Duodenal mucosa (tissue), 2 donors: ENCODE measurements around the gene TSHZ2.

Experiments used
- H3K27ac ChIP-seq: one replicate; pipeline ENCODE4 v1.7.0; 2013; ENCODE audit warnings: low read depth, low read length
- H3K27me3 ChIP-seq, 2 donors: one replicate each; pipeline ENCODE4 v1.7.0; 2013; ENCODE audit warnings: low read length in 2 of 2, control low read depth in 1 of 2; ENCODE audit not compliant: insufficient read depth in 2 of 2, control insufficient read depth in 1 of 2
- H3K36me3 ChIP-seq, 2 donors: one replicate each; pipeline ENCODE4 v1.7.0; 2013; ENCODE audit warnings: low read length in 2 of 2, control low read depth in 1 of 2; ENCODE audit not compliant: insufficient read depth in 2 of 2, control insufficient read depth in 1 of 2
- H3K4me1 ChIP-seq, 2 donors: one replicate each; pipeline ENCODE4 v1.7.0; 2013; ENCODE audit warnings: low read length in 2 of 2, control low read depth in 1 of 2; ENCODE audit not compliant: insufficient read depth in 2 of 2, control insufficient read depth in 1 of 2
- H3K4me3 ChIP-seq, 2 donors: one replicate each; pipeline ENCODE4 v1.7.0; 2013; ENCODE audit warnings: low read length in 2 of 2, low read depth in 1 of 2
- H3K9ac ChIP-seq, 2 donors: one replicate each; pipeline ENCODE4 v1.7.0; 2013; ENCODE audit warnings: low read length in 2 of 2, low read depth in 1 of 2
- H3K9me3 ChIP-seq, 2 donors: one replicate each; pipeline ENCODE4 v1.7.0; 2013; ENCODE audit warnings: low read length in 2 of 2, control low read depth in 1 of 2; ENCODE audit not compliant: control insufficient read depth in 1 of 2

Gene TSHZ2

DNA sequence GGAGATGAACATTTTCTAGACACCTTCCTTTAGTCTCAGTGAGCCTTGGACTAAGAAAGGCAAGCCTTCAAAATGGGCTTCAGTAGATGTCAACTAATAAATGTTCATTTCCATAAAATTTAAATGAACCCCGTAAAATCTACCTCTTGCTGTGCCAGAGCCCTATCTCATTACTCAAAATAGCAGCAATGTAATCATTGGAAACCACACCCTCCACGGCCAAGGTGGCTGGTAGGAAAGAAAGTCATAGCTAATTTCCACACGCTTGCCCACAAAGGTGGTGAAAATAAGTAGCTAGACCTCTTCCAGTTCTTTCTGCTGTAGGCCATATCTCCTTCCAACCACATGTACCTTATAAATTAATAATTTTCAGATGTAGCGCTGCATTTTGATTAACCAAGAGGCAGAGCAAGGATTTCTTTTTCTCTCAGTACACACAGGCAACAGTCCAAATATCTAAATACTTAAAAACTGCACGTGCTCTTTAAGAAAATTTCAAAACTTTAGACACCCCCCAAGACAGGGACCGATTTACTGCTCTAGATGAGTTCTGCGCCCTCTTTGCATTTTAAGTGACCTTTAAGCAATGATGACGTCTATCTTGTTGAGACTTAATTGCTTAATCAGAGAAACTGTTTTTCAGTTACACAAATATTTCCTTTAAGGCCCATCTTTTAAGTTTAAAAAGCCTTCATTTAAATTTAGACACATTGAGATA lies 330.7 kb downstream of the TSHZ2 start:
- H3K9me3 ChIP-seq: no peaks in the 10 kb centered on the region
- H3K27ac ChIP-seq: no peak overlapping the region
- no peak overlapping the region for H3K4me3 ChIP-seq
- H3K4me1 ChIP-seq: no peaks in the 10 kb centered on the region
- no peak overlapping the region for H3K9ac ChIP-seq
- no peaks in the 10 kb centered on the region for H3K27me3 ChIP-seq
- no peaks in the 10 kb centered on the region for H3K36me3 ChIP-seq

DNA sequence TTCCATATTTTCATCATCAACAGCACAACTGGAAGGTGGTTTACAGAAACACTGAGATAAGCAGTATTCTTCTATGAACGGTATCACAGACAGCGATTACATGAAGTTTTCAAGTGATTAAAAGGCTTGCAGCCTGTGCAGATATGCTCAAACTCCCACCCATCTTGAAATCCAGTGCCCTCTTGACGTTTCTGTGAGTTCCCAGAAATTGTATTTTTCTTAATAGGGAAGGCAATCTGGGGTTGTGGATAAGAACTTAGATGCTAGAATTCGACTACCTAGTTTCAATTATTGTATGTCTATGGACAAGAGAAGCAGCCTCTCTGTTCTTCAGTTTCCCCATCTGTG lies 331.2 kb downstream of the TSHZ2 start:
- Histone ChIP-seq H3K9me3 (no peaks in the 10 kb centered on the region), H3K4me3 (no peak overlapping the region)

DNA sequence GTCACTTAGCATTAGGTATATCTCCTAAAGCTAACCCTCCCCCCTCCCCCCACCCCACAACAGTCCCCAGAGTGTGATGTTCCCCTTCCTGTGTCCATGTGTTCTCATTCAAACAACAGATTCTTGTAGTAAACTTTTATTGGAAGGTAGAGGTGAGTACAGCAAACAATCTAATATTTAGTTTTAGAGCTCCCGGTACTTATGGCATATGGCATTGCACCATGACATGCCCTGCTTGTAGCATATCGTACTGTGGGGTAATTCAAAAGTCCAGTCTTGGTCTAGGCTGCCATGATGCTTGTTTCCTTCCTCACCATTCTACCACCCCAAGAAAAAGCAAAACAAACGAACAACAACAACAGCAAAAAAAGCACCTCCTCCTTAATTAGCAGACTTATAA lies 332.0 kb downstream of the TSHZ2 start:
- Histone ChIP-seq H3K9ac (no peak overlapping the region), H3K27me3 (no peaks in the 10 kb centered on the region), H3K4me3 (no peak overlapping the region), H3K36me3 (no peaks in the 10 kb centered on the region), H3K9me3 (no peaks in the 10 kb centered on the region), H3K27ac (no peak overlapping the region), H3K4me1 (no peaks in the 10 kb centered on the region)

More for the DNA sequence above, 331.2 kb downstream of the TSHZ2 start:
- H3K27me3 ChIP-seq: no peaks in the 10 kb centered on the region
- H3K36me3 ChIP-seq: no peaks in the 10 kb centered on the region
- no peaks in the 10 kb centered on the region for H3K4me1 ChIP-seq
- no peak overlapping the region for H3K9ac ChIP-seq
- H3K27ac ChIP-seq: no peak overlapping the region

DNA sequence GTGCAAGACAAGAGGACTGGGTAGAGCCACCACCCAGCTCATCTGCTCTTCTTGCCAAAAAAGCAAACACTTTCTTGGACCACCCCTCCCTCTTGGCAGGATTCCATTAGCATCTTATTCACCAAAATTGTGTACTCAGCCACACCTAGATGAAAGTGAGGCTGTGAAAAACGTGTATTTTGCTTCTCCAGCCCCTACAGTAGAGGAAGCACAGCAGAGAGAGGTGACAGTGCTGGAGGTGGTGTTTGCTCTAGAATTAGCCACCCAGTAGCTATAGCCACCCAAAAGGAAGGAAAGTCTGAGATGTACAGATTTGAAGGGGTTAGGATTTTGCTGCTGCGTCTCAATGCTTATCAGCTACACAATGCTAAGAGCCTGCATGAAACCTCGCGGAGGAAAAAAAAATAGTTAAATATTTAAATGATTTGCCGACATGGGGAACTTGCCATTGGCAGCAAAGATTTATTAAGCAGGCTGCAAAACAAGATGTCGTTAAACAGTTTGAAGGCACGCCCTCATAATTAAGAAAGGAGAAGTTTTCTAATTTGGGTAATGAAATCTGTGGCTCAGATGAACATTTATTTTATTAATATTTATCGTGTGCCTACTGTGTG lies 334.1 kb downstream of the TSHZ2 start:
- H3K36me3 ChIP-seq: no peaks in the 10 kb centered on the region
- H3K4me3 ChIP-seq: no peak overlapping the region
- H3K9ac ChIP-seq: no peak overlapping the region
- no peak overlapping the region for H3K27ac ChIP-seq
- H3K9me3 ChIP-seq: no peaks in the 10 kb centered on the region
- no peaks in the 10 kb centered on the region for H3K4me1 ChIP-seq
- no peaks in the 10 kb centered on the region for H3K27me3 ChIP-seq

DNA sequence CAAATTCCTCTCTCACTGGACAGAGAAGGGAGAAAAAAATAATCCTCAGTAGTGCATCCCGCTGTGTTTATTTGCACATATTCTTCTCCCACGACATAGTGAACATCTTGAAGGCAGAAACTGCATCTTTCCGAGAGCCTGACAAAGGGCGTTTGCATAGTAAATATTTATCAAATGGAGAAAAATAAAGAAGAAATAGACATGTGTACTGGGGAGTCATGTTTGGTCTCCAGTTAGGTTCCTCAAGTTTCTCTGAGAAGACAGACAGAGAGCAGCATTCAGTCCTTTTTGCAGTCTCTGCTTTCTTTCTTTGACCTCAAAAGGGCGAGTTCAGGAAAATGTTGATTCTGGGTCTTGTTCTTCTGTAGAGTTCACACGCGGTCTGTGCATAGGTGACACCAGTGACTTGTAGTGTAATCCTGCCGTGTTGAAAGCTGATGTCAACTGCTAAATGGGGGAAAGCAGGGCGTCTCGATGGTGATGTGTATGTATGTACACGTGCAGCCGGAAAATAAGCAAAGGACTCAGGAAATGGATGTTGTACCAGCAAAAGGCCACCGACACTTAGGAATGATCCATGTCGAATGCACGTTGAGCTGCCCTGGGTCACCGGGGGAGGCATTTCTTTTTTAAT lies 335.9 kb downstream of the TSHZ2 start:
- Histone ChIP-seq H3K36me3 (no peaks in the 10 kb centered on the region), H3K27ac (no peak overlapping the region), H3K4me1 (no peaks in the 10 kb centered on the region), H3K4me3 (no peak overlapping the region), H3K9ac (no peak overlapping the region), H3K9me3 (no peaks in the 10 kb centered on the region), H3K27me3 (no peaks in the 10 kb centered on the region)

DNA sequence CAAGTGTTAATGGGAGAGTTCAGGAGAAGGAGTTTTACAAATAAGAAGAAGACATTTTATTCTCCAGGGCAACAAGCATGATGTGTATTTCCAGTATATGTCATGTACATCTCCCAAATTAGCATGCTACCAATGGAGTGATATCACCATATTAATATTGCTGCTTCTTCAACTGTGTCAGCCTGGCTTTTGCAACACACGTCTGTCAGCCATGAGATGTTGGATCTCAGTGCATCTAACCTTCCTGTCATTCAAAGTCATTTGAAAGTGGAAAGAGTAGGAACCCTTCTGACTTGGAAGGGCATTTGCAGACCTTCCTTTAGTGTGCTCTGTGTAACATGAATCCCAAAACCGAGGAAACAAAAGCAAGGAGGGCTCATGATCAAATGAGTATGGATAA lies 337.4 kb downstream of the TSHZ2 start:
- Histone ChIP-seq H3K36me3 (no peaks in the 10 kb centered on the region), H3K27me3 (no peaks in the 10 kb centered on the region), H3K27ac (no peak overlapping the region), H3K4me1 (no peaks in the 10 kb centered on the region), H3K9me3 (no peaks in the 10 kb centered on the region), H3K4me3 (no peak overlapping the region), H3K9ac (no peak overlapping the region)

DNA sequence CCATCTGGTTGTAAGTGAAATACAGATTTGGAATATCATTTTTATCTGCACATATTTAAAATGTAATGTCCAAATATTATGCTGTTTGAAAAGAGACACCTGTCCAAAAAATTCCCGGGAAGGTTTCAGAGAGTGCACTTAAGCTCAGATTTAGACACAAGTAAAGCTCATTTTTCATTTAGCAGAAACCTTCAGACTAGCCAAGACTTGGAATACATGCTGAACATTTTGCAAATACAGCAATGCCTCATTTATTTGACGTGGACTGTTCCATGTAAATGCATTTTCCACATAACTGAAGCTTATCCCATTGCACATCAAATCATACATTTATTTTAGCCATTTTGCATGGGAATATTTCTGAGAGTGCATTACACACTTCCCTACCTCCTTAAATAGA lies 340.8 kb downstream of the TSHZ2 start:
- H3K36me3 ChIP-seq: no peaks in the 10 kb centered on the region
- H3K27ac ChIP-seq: no peak overlapping the region
- no peaks in the 10 kb centered on the region for H3K27me3 ChIP-seq
- H3K4me1 ChIP-seq: no peaks in the 10 kb centered on the region
- no peaks in the 10 kb centered on the region for H3K9me3 ChIP-seq
- no peak overlapping the region for H3K4me3 ChIP-seq
- H3K9ac ChIP-seq: no peak overlapping the region

DNA sequence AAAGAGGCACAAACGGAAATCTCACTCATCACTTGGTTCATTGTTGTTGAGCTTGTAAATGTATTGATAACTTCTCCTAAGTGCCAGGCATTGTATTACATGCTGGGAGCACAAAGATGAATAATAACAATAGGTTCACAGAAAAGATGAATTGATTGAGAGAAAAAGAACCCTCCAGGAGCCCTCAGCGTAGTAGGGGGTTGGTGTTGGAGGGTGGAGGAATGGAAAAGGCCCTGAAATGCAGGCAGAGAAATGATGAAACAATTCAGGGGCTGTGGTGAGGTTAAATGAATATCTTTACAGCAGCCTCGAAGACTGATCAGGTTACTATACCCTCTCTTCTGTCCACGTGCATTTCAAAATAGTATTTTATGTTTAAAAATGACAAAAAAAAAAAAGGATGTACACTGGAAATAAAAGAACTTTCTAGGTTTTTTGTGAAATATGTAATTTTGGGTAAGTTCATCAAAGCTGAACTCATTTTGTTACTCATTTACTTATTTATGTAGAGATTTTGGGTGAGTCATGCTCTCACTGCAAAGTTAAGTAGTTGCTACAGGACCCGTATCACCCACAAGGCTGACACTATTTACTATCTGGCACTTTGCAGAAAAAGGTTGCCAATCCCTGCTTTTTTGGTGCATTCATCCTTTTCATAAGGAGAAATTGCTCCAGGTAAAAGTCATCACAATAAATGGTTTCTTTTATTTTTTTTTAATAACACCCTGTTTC lies 344.2 kb downstream of the TSHZ2 start:
- no peaks in the 10 kb centered on the region for H3K4me1 ChIP-seq
- H3K4me3 ChIP-seq: no peak overlapping the region
- H3K27ac ChIP-seq: no peak overlapping the region
- no peaks in the 10 kb centered on the region for H3K36me3 ChIP-seq
- H3K27me3 ChIP-seq: no peaks in the 10 kb centered on the region
- no peak overlapping the region for H3K9ac ChIP-seq
- no peaks in the 10 kb centered on the region for H3K9me3 ChIP-seq

DNA sequence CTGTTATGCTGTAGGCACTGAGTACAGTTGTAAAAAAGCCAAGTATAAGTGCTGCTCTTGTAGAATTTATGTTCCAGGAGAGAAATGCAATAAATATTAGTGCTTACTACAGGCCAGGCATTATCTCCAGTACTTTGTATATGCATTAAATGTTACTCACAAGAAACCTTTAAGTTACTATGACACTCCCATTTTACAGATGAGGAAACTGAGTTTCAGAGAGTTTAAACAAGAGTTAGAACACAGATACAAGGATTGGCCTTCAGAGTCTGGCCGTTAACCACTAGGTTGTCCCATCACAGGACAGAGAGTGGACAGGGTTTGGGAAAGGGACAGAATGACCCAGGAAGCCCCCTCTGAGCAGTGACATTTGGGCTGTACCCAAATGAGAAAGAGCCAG lies 347.0 kb downstream of the TSHZ2 start:
- Histone ChIP-seq H3K27me3 (no peaks in the 10 kb centered on the region), H3K4me1 (no peaks in the 10 kb centered on the region), H3K36me3 (no peaks in the 10 kb centered on the region), H3K9me3 (no peaks in the 10 kb centered on the region), H3K9ac (no peak overlapping the region), H3K27ac (no peak overlapping the region), H3K4me3 (no peak overlapping the region)

DNA sequence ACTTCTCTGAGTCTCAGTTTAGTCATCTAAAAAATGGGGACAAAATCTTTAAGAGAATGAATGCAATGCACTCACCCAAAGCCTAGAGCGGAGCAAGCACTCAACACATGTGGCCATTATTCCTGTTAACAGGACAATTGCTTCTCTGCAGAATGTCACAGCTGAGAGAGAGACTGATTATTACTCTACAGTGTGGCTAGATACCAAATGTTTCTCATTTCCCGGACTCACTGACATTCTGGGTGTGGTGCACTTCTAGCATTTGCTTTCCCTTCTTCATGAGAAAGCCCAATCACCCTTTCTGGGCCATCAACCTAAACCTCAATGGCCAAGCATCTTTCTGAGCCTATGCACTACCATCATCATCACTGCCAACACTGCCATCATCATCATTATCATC lies 347.6 kb downstream of the TSHZ2 start:
- H3K9ac ChIP-seq: no peak overlapping the region
- H3K4me1 ChIP-seq: no peaks in the 10 kb centered on the region
- no peak overlapping the region for H3K27ac ChIP-seq
- H3K4me3 ChIP-seq: no peak overlapping the region
- no peaks in the 10 kb centered on the region for H3K36me3 ChIP-seq
- no peaks in the 10 kb centered on the region for H3K9me3 ChIP-seq
- no peaks in the 10 kb centered on the region for H3K27me3 ChIP-seq
